NCI-H2171 treated with DMSO at 0.1 percent for 48 hours (cell line): ENCODE data around the gene TMEM240.

Experiments
- DNase-seq: peaks from one replicate; lab custom pipeline; 2025; lab: John Stamatoyannopoulos, UW

The TMEM240 gene

GRCh38 chr1:1540090-1540817 is at the start of gene TMEM240:
TMEM240 (minus strand) TSS chr1:1540624; CDS start chr1:1540346, 278 bp downstream.
- DNase-seq = peak; percentile 47

GRCh38 chr1:1583347-1584010 is 43.1 kb upstream of the TMEM240 start:
- DNase-seq = no peak

GRCh38 chr1:1582585-1583346 is 42.3 kb upstream of the TMEM240 start:
- no peak for DNase-seq

DNA sequence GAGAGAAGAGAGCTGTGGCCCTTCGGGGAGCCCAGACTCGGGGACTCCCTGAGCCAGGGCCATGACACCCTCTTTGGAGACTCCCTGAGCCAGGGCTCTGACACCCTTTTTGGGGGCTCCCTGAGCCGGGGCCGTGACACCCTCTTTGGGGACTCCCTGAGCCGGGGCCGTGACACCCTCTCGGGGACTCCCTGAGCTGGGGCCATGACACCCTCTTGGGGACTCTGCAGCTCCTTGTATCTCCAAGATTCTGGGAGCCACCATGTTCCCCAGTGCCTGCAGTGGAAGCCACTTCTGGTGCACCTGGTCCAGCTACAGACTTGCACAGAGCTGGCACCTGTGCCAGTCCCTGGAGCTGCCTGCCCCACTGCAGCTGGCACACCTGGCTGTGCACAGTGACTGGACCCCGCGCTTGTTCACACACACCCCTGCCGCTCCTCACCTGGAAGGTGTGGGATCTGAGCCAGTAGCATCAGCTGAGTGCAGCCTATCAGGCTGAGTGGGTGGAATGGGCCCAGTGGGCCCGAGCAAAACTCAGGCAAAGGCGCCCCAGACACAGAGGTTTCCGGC is 38.0 kb upstream of the TMEM240 start:
- DNase-seq = no peak

DNA sequence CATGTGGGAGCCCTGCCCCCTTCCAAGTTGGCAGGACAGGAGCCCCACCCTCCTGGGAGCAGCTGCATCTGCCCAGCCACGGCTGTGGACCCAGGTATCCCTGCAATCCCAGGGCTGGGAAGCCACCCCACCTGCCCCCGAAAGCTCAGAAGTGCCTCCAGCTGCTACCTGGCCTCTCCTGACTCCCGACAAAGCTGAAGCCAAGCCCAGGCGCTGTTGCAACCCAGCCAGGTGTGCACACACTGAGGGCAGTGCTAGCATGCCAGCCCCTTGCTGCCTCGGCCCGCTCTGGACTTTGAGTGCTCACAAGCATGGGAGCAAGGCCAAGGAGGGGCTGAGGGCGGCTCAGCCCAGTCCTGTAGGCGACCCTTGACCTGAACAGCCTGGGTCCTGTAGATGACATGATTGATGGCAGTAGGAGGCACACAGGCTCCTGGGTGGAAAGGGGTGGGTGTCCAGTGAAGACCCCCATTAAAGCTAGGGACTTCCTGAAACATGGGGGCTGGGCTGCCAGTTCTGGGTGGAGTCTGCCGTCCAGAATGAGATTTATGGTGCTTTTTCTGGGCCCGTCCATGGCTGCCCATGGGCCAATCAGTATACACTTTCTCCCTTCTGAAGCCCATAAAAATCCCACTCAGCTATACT is 37.1 kb upstream of the TMEM240 start:
- peak; percentile 23 for DNase-seq

DNA sequence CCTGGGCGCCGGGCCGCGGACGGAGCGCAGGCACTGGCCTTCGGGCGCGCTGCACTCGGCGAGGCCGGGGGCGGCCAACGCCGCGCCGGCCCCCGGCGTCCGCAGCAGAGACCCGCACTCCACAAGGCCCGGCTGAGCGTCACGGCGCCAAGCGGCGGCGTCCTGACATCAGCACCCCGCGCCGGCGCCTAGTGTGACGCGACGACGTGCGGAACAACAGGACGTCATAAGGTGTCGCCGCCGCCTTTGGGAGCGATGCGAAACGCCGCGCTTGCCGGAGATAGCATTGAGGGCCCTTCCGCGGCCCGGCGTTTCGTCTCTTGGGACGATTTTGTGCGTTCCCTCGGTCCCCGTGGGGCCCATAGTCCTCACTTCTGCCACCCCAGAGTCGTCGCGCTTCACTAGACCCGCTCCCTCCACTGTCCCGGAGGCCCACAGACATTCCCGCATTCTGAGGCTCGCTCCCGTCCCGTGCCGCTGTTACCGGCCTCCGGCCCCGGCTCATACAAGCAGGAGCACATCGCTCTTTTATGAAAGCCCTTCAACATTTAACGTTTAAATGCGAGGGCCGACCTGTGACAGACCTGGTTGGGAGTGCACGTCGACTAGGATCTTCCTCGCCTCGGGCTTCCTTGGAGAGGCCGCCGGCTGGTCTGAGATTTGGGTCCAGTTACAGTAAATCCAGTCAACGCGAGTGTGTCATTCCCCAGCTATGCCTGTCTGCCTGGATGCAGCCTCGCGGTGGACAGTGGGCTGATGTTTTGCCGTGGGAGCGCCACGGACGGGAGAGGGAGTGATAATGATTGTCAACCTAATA is 34.5 kb upstream of the TMEM240 start, which contains the start of gene SSU72:
SSU72 (minus strand) TSS at position 143 of the 817 bp plus-strand sequence. CDS start 306 bp downstream, outside the sequence.
- DNase-seq = peak; percentile 82

- DNase-seq = peak; percentile 72
Measured at GRCh38 chr1:1573843-1574720, 33.7 kb upstream of the TMEM240 start.

GRCh38 chr1:1569341-1569740 is 28.9 kb upstream of the TMEM240 start:
- DNase-seq = no peak

- DNase-seq = peak; percentile 2
Measured at GRCh38 chr1:1567891-1568291, 27.5 kb upstream of the TMEM240 start.

DNA sequence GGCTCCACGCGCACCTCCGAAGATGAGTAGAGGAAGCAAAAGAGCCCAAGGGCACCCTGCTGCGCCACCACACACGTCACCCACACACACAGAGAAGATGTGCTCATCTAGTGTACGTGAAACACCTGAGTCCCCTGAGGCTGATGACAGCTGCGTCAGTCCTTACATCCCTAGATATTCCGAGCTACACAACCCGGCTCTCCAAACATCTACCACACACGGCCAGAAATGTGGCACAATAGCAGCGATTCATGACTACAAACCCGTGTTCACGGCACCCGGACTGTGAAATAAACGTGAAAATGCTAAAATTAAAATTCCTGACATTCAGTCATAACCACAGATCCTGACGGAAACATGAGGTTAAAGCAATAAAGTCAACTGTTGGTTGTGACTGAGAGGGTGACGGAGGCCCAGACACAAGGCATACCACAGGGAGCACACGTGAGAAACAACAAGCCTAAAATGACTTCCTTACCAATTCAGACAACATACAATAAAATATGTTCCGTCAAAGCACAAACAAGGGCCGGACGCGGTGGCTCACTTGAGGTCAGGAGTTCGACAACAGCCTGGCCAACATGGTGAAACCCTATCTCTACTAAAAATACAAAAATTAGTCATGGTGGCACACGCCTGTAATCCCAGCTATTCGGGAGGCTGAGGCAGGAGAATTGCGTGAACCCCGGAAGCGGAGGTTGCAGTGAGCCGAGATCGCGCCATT is 26.9 kb upstream of the TMEM240 start:
- DNase-seq = no peak

GRCh38 chr1:1565340-1565739 is 24.9 kb upstream of the TMEM240 start:
- DNase-seq = no peak

DNA sequence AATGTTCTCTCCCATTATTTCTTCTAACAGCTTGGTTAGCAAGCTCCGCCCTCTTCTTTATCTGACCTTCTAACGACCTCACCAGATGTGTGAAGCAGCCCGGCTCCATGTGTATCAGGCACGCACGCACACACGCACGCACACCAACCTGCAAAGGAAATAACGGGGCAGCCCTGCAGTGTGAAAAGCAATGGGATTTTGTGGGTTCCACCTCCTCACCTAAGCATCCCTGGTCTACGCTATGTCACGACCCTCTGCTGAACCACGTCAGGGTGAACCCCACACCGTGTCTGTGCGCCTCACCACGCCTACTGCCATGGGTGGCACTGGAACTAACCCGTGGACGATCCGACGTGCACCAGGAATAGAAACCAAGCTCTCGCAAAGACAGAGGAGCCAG is 23.8 kb upstream of the TMEM240 start:
- DNase-seq = no peak

DNA sequence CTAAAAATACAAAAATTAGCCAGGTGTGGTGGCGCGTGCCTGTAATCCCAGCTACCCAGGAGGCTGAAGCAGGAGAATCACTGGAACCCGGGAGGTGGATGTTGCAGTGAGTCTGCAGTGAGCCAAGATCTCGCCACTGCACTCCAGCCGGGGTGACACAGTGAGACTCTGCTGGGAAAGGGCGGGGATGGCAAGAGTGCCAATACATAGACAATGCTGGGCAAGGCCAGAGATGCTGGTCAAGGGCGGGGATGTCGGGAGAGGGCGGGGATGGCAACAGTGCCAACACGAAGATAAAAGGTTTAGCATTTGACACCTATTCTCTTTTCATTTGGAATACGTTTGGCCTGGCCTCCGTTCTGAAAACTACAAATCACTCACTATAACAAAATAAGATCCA is 23.3 kb upstream of the TMEM240 start:
- no peak for DNase-seq

GRCh38 chr1:1562556-1563195 is 22.3 kb upstream of the TMEM240 start:
- peak; percentile 99 for DNase-seq

- no peak for DNase-seq
Measured at GRCh38 chr1:1561801-1562470, 21.5 kb upstream of the TMEM240 start.

- no peak for DNase-seq
Measured at GRCh38 chr1:1560178-1560577, 19.8 kb upstream of the TMEM240 start.

GRCh38 chr1:1559066-1559465 is 18.6 kb upstream of the TMEM240 start:
- DNase-seq = no peak

GRCh38 chr1:1558591-1558990 is 18.2 kb upstream of the TMEM240 start:
- no peak for DNase-seq
